Measurements from ENCODE around the gene APC. TPM values are rescaled to one million over a fixed set of nuclear protein-coding genes. Genes with fewer than 3 reads are reported as not detected.
"Not testable (repeated sequence)": the region's sequence is repeated elsewhere in the genome, so short reads cannot be mapped to it uniquely, and the experiment has no call there.

APC gene
- total and polyA plus RNA-seq, 2 of the 13 experiments (the other 11 are each of a cell fraction or from before 2014, with no cell fraction given), result 6.1 to 19.0 TPM

GRCh38 chr5:112892066-112892465, 154.4 kb downstream of the APC start:
- H3K9me3 ChIP-seq (ENCODE audit: low read length); H3K9ac ChIP-seq (ENCODE audit: insufficient read depth, low read depth, low read length); H2AFZ ChIP-seq (ENCODE audit: low read length); ATAC-seq; POLR2A ChIA-PET; in situ Hi-C loops (cut with HindIII; ENCODE audit: extremely low pct_ligation_motif_present, low pct_unique_long_range_greater_than_20kb); H3K27me3 ChIP-seq (ENCODE audit: control insufficient read depth in 1 of 2, insufficient read depth in 2 of 2, low read length in 2 of 2); H3K4me3 ChIP-seq (replicated peaks in 1 of 3; ENCODE audit: insufficient read depth in 1 of 3, low read depth in 2 of 3, low read length in 3 of 3); BruUV-seq (replicated peaks); H3K79me2 ChIP-seq (ENCODE audit: insufficient read depth, low read length); H3K4me1 ChIP-seq (ENCODE audit: insufficient read depth, low read length); DNase-seq (ENCODE audit: low spot score); H3K27ac ChIP-seq (ENCODE audit: extremely low read length, insufficient read depth, low read length); CTCF ChIA-PET (ENCODE audit: low intra/inter-chr PET ratio, low total read pairs); H3K4me2 ChIP-seq (ENCODE audit: low read depth, low read length); H4K20me1 ChIP-seq (ENCODE audit: insufficient read depth, low read length); intact Hi-C loops (cut with micrococcal nuclease; ENCODE audit: unreplicated experiment): not testable (repeated sequence)
- H3K36me3 ChIP-seq (replicated peaks in 1 of 2; ENCODE audit: control insufficient read depth in 1 of 2, insufficient read depth in 2 of 2, low read length in 2 of 2), result peaks cover 8 to 27% of the 10 kb centered on the region in 2 experiments; a peak in 4 of 5 replicates
- WGBS (ENCODE audit: low lambda C conversion rate), result 88% methylated on average over 8 of the region's 8 CpGs
- FAIRE-seq, result peak; percentile 4

- CTCF ChIA-PET (ENCODE audit: low intra/inter-chr PET ratio, low total read pairs), result no interaction called here
- no TSS peak for BruUV-seq (replicated peaks)
Observed at GRCh38 chr5:112892776-112893175, 155.1 kb downstream of the APC start.

More at GRCh38 chr5:112892776-112893175, 155.1 kb downstream of the APC start:
- Histone ChIP-seq H3K27ac (ENCODE audit: extremely low read length, insufficient read depth, low read length) (no peak overlapping the region), H3K4me3 (replicated peaks in 1 of 3; ENCODE audit: insufficient read depth in 1 of 3, low read depth in 2 of 3, low read length in 3 of 3) (no peak overlapping the region), H3K9ac (ENCODE audit: insufficient read depth, low read depth, low read length) (no peak overlapping the region), H3K4me1 (ENCODE audit: insufficient read depth, low read length) (no peaks in the 10 kb centered on the region; the same call in 1 of the 2 replicates), H3K27me3 (ENCODE audit: control insufficient read depth in 1 of 2, insufficient read depth in 2 of 2, low read length in 2 of 2) (no peaks in the 10 kb centered on the region), H2AFZ (ENCODE audit: low read length) (no peak overlapping the region), H3K36me3 (replicated peaks in 1 of 2; ENCODE audit: control insufficient read depth in 1 of 2, insufficient read depth in 2 of 2, low read length in 2 of 2) (peaks cover 8 to 26% of the 10 kb centered on the region in 2 experiments; a peak in 4 of 5 replicates), H4K20me1 (ENCODE audit: insufficient read depth, low read length) (no peaks in the 10 kb centered on the region), H3K4me2 (ENCODE audit: low read depth, low read length) (no peak overlapping the region), H3K79me2 (ENCODE audit: insufficient read depth, low read length) (no peaks in the 10 kb centered on the region), H3K9me3 (ENCODE audit: low read length) (no peaks in the 10 kb centered on the region)
- 91% methylated on average over 13 of the region's 13 CpGs for WGBS (ENCODE audit: low lambda C conversion rate)
- no peak for TF ChIP-seq GTF3A (CRISPR knock-in tag; conservative IDR thresholded peaks at IDR 0.05)
- no peak for TF ChIP-seq ATRX (CRISPR knock-in tag; IDR thresholded peaks at IDR 0.05; ENCODE audit: borderline replicate concordance)
- no peak for TF ChIP-seq NFKB2 (CRISPR knock-in tag; IDR thresholded peaks at IDR 0.05; ENCODE audit: borderline replicate concordance)
- TF ChIP-seq ISX (CRISPR knock-in tag; conservative IDR thresholded peaks at IDR 0.05), result no peak
- no peak for TF ChIP-seq PBX2 (CRISPR knock-in tag; IDR thresholded peaks at IDR 0.05)
- TF ChIP-seq ZFP41 (CRISPR knock-in tag; IDR thresholded peaks at IDR 0.05; ENCODE audit: borderline replicate concordance), result no peak
- no peak for TF ChIP-seq TFDP1 (CRISPR knock-in tag; IDR thresholded peaks at IDR 0.05; ENCODE audit: borderline replicate concordance)
- no peak for TF ChIP-seq GTF2F1 (IDR thresholded peaks at IDR 0.05; ENCODE audit: low read length)
- TF ChIP-seq ZMAT3 (CRISPR knock-in tag; conservative IDR thresholded peaks at IDR 0.05), result no peak
- no peak for TF ChIP-seq KLF11 (CRISPR knock-in tag; IDR thresholded peaks at IDR 0.05)
- no peak for TF ChIP-seq ZNF34 (CRISPR knock-in tag; IDR thresholded peaks at IDR 0.05; ENCODE audit: borderline replicate concordance)
- ATAC-seq (no peak), DNase-seq (ENCODE audit: low spot score) (no peak), FAIRE-seq (no peak)
- intact Hi-C loops (cut with micrococcal nuclease; ENCODE audit: unreplicated experiment) (no loop called here), in situ Hi-C loops (cut with HindIII; ENCODE audit: extremely low pct_ligation_motif_present, low pct_unique_long_range_greater_than_20kb) (no loop called here)
- POLR2A ChIA-PET, result no interaction called here
